CD14-positive monocyte (primary cell): ENCODE results near the gene CYP4F12. TPM values are rescaled to one million over a fixed set of nuclear protein-coding genes. Genes with fewer than 3 reads are reported as not detected.

ENCODE experiments used
- DNase-seq, 3 donors: peaks; one replicate each; pipeline ENCODE4 v3.0.0-alpha.2; 2011 to 2022
- H2AFZ ChIP-seq: 2 replicates; pipeline ENCODE4 v1.6.0; 2012; ENCODE audit warnings: mild to moderate bottlenecking, low read depth, low read length, inconsistent platforms; ENCODE audit not compliant: insufficient read depth, poor library complexity, severe bottlenecking
- H3K27ac ChIP-seq, 2 donors: 1 replicate in 1 of 2; 2 replicates in 1 of 2; pipeline ENCODE4 v1.5.1; 2012 to 2013; ENCODE audit warnings: low read length in 2 of 2, control low read depth in 1 of 2, inconsistent platforms in 1 of 2, low read depth in 1 of 2, mild to moderate bottlenecking in 1 of 2
- H3K27me3 ChIP-seq, 2 donors: one replicate each; pipeline versions ENCODE4 v1.6.0 to v1.6.1; 2011 to 2013; ENCODE audit warnings: low read length in 2 of 2; ENCODE audit not compliant: control insufficient read depth in 2 of 2, insufficient read depth in 2 of 2
- H3K36me3 ChIP-seq, 2 donors: replicated peaks in 1 of 2; 1 replicate in 1 of 2; 2 replicates in 1 of 2; pipeline versions ENCODE4 v1.5.1 to v1.6.1; 2012 to 2013; ENCODE audit warnings: low read length in 2 of 2, control low read depth in 1 of 2, inconsistent platforms in 1 of 2, mild to moderate bottlenecking in 1 of 2; ENCODE audit not compliant: insufficient read depth in 2 of 2, control insufficient read depth in 1 of 2
- H3K4me1 ChIP-seq, 2 donors: 1 replicate in 1 of 2; 2 replicates in 1 of 2; pipeline versions ENCODE4 v1.5.1 to v1.6.1; 2012 to 2013; ENCODE audit warnings: low read length in 2 of 2, control low read depth in 1 of 2, inconsistent platforms in 1 of 2, mild to moderate bottlenecking in 1 of 2, moderate library complexity in 1 of 2; ENCODE audit not compliant: insufficient read depth in 2 of 2, control insufficient read depth in 1 of 2
- H3K4me2 ChIP-seq: replicated peaks from 2 replicates; pipeline ENCODE3; 2012; ENCODE audit warnings: low read length, moderate library complexity, mild to moderate bottlenecking; ENCODE audit not compliant: poor library complexity, severe bottlenecking; ENCODE audit errors: extremely low read depth
- H3K4me3 ChIP-seq, 3 experiments: fragments of 200-600 bp in 1 of 3; sonication (generic) in 1 of 3; replicated peaks in 1 of 3; 1 replicate in 2 of 3; 2 replicates in 1 of 3; pipeline ENCODE4 v1.5.1; 2011 to 2013; ENCODE audit warnings: low read length in 3 of 3, mild to moderate bottlenecking in 3 of 3, control low read depth in 2 of 3, low read depth in 2 of 3, inconsistent platforms in 1 of 3, moderate library complexity in 1 of 3
- H3K79me2 ChIP-seq: 2 replicates; pipeline ENCODE4 v1.6.0; 2012; ENCODE audit warnings: mild to moderate bottlenecking, control low read depth, inconsistent platforms, low read length, moderate library complexity; ENCODE audit not compliant: insufficient read depth
- H3K9ac ChIP-seq: 2 replicates; pipeline ENCODE4 v1.6.0; 2017; ENCODE audit warnings: low read length, mild to moderate bottlenecking; ENCODE audit not compliant: insufficient read depth, poor library complexity, severe bottlenecking
- H3K9me3 ChIP-seq, 2 donors: replicated peaks in 1 of 2; 1 replicate in 1 of 2; 2 replicates in 1 of 2; pipeline versions ENCODE4 v1.5.1 to v1.6.1; 2012 to 2013; ENCODE audit warnings: low read length in 2 of 2, control low read depth in 1 of 2; ENCODE audit not compliant: control insufficient read depth in 1 of 2, insufficient read depth in 1 of 2
- H4K20me1 ChIP-seq: 2 replicates; pipeline ENCODE4 v1.6.0; 2012; ENCODE audit warnings: mild to moderate bottlenecking, low read length, control low read depth, moderate library complexity; ENCODE audit not compliant: insufficient read depth
- H3K27ac Mint-ChIP-seq, 7 donors: one replicate each; pipeline ENCODE4 v1.8.0; 2020; ENCODE audit warnings: mild to moderate bottlenecking in 7 of 7, mixed read lengths in 7 of 7, moderate library complexity in 6 of 7, inconsistent platforms in 2 of 7
- H3K27me3 Mint-ChIP-seq, 3 donors: one replicate each; pipeline ENCODE4 v1.8.0; 2021 to 2022; ENCODE audit warnings: low read depth in 3 of 3, mild to moderate bottlenecking in 3 of 3, mixed read lengths in 3 of 3, moderate library complexity in 3 of 3, inconsistent platforms in 1 of 3
- H3K36me3 Mint-ChIP-seq, 2 donors: one replicate each; pipeline ENCODE4 v1.8.0; 2020; ENCODE audit warnings: mixed read lengths in 2 of 2, inconsistent platforms in 1 of 2, mild to moderate bottlenecking in 1 of 2
- H3K4me1 Mint-ChIP-seq: one replicate; pipeline ENCODE4 v1.8.0; 2020; ENCODE audit warnings: mild to moderate bottlenecking, mixed read lengths
- H3K4me3 Mint-ChIP-seq, 2 donors: one replicate each; pipeline ENCODE4 v1.8.0; 2020; ENCODE audit warnings: mild to moderate bottlenecking in 2 of 2, mixed read lengths in 2 of 2, moderate library complexity in 1 of 2
- H3K9me3 Mint-ChIP-seq, 7 donors: one replicate each; pipeline ENCODE4 v1.8.0; 2020 to 2022; ENCODE audit warnings: mixed read lengths in 7 of 7, mild to moderate bottlenecking in 6 of 7, moderate library complexity in 6 of 7, inconsistent platforms in 2 of 7
- WGBS: methylation state at CpG from one replicate; pipeline ENCODE4 v1.1.5; 2013; ENCODE audit warnings: missing lambda C conversion rate; ENCODE audit not compliant: insufficient coverage; 5-methylcytosine and 5-hydroxymethylcytosine counted together
- intact Hi-C, 2 donors: fragments of 100-400 bp; cut with micrococcal nuclease; formaldehyde crosslinking; loops; one replicate each; pipeline versions ENCODE4 v1.15.0 to v1.15.1; 2023
- polyA plus RNA-seq, 3 donors: library from polyadenylated mRNA; depleted of rRNA in 1 of 3; unstranded in 2 of 3; stranded (reverse) in 1 of 3; fragments of 300-500 nt in 2 of 3; fragments of >200 nt in 1 of 3; fragmentation: Illumina TruSeq in 2 of 3; gene quantifications; 1 replicate in 2 of 3; 2 replicates in 1 of 3; pipeline ENCODE4 v1.2.3, GENCODE V29; 2012 to 2021
- TF ChIP-seq, protein P1 (sequence below): fragments of 200-600 bp; IDR thresholded peaks from one replicate; pipeline ENCODE4 v1.8.0; 2022; ENCODE audit warnings: antibody characterized with exemption, mild to moderate bottlenecking

The CYP4F12 gene
- polyA plus RNA-seq, 3 donors: 0.09 TPM; not detected in 2

DNA sequence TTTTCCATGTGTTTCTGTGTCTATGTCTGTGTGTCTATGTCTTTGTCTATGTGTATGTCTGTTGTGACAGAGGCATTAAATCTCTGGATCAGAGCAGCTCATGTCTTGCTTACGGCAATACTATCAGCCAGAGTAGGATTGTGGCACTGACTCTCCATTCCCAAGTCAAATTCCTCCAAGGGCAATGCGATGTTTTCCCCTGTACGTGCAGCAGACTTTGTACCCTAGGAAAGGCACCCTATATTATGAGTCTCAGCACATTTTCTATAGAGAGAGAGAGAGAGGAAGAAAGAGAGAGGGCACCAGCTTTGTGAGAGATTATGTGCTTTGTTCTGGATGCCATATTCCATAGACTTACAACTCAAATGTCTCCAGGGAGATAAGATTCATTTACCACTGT, 21.1 kb upstream of the CYP4F12 start:
- intact Hi-C loops: no loop called here
- Histone ChIP-seq H3K27me3 (peaks cover 2% of the 10 kb centered on the region in 2 donors), H3K4me2 (no peak overlapping the region), H2AFZ (no peak overlapping the region), H3K9me3 (no peaks in the 10 kb centered on the region), H3K4me1 (no peaks in the 10 kb centered on the region), H3K27ac (no peak overlapping the region), H3K4me3 (no peak overlapping the region), H3K36me3 (no peaks in the 10 kb centered on the region), H3K9ac (no peak overlapping the region), H4K20me1 (no peaks in the 10 kb centered on the region), H3K79me2 (no peaks in the 10 kb centered on the region)
- Mint-ChIP-seq H3K9me3 (peaks cover 0 to 2% (median 1%) of the 10 kb centered on the region in 7 donors), H3K36me3 (peaks cover 2 to 44% of the 10 kb centered on the region in 2 donors), H3K4me1 (no peaks in the 10 kb centered on the region), H3K4me3 (no peak overlapping the region), H3K27ac (no peak overlapping the region), H3K27me3 (peaks cover 0 to 18% (median 11%) of the 10 kb centered on the region in 3 donors)
- TF ChIP-seq, protein P1, sequence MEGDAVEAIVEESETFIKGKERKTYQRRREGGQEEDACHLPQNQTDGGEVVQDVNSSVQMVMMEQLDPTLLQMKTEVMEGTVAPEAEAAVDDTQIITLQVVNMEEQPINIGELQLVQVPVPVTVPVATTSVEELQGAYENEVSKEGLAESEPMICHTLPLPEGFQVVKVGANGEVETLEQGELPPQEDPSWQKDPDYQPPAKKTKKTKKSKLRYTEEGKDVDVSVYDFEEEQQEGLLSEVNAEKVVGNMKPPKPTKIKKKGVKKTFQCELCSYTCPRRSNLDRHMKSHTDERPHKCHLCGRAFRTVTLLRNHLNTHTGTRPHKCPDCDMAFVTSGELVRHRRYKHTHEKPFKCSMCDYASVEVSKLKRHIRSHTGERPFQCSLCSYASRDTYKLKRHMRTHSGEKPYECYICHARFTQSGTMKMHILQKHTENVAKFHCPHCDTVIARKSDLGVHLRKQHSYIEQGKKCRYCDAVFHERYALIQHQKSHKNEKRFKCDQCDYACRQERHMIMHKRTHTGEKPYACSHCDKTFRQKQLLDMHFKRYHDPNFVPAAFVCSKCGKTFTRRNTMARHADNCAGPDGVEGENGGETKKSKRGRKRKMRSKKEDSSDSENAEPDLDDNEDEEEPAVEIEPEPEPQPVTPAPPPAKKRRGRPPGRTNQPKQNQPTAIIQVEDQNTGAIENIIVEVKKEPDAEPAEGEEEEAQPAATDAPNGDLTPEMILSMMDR: no peak
- WGBS: no CpG with 5 or more reads among the region's 3 CpGs
- DNase-seq: no peak

DNA sequence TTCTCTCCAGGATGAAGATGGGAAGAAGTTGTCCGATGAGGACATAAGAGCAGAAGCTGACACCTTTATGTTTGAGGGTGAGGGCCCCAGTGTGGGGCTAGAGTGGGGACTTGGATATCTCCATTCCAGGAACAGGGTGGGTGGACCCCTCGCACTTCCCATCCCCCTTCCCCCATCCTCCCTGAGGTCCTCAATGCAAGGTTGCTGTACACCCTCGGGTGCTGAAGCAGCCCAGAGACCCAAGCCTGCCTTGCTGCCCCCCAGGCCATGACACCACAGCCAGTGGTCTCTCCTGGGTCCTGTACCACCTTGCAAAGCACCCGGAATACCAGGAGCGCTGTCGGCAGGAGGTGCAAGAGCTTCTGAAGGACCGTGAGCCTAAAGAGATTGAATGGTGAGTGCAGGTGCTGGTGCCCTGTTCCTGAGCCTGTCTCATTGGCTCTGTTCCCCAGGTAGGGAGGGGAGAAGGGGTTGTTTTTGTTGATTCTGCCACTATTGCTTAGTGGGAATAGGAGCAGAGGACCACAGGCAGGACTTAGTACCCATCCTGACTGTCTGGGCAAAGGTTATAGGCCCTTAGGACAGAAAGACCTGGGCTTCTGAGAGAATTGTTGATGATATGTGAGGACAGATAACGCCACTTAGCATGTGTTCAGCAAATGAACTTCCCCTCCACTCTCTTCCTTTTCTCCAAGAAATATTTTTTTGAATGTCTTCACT, 20.2 kb upstream of the CYP4F12 start:
- intact Hi-C loops: no loop called here
- no peak overlapping the region for H3K4me3 ChIP-seq
- H3K9me3 ChIP-seq: no peaks in the 10 kb centered on the region
- TF ChIP-seq, protein P1: no peak
- no peak overlapping the region for H3K4me3 Mint-ChIP-seq
- no peaks in the 10 kb centered on the region for H4K20me1 ChIP-seq
- H3K9me3 Mint-ChIP-seq: peaks cover 0 to 2% (median 0%) of the 10 kb centered on the region in 7 donors
- peaks cover 2% of the 10 kb centered on the region in 2 donors for H3K27me3 ChIP-seq
- H3K36me3 ChIP-seq: no peaks in the 10 kb centered on the region
- H3K27ac ChIP-seq: no peak overlapping the region
- H3K27ac Mint-ChIP-seq: no peak overlapping the region
- peaks cover 2 to 38% of the 10 kb centered on the region in 2 donors for H3K36me3 Mint-ChIP-seq
- H3K79me2 ChIP-seq: no peaks in the 10 kb centered on the region
- peaks cover 0 to 18% (median 11%) of the 10 kb centered on the region in 3 donors for H3K27me3 Mint-ChIP-seq
- no peak for DNase-seq
- WGBS: 20% methylated on average over 2 of the region's 8 CpGs
- no peak overlapping the region for H3K9ac ChIP-seq
- H3K4me2 ChIP-seq: no peak overlapping the region
- H3K4me1 ChIP-seq: no peaks in the 10 kb centered on the region
- H3K4me1 Mint-ChIP-seq: no peaks in the 10 kb centered on the region
- no peak overlapping the region for H2AFZ ChIP-seq
